GM18526 (cell line): ENCODE data around the gene LIPC.

Experiments used
- POLR2A ChIP-seq: IDR thresholded peaks from 3 replicates; pipeline ENCODE4 v1.6.1; 2011; ENCODE audit not compliant: insufficient read length; ENCODE audit errors: extremely low read depth

LIPC gene

DNA sequence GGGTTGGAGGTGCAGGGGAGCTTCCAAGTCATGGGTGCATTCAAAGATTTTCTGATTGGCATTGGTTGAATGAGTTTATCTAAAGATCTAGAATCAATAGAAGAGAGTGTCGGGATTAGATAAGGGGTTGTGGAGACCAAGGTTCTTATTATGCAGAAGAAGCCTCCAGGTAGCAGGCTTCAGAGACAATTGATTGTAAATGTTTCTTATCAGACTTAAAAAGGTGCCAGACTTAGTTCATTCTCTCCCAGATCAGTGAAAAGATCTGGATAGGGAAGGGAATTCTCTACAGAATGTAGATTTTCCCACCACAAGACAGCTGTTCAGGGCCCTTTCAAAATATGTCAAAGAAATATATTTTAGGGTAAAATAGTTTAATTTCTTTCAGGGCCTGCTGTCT lies 129.5 kb downstream of the LIPC start:
- TF ChIP-seq POLR2A = no peak

DNA sequence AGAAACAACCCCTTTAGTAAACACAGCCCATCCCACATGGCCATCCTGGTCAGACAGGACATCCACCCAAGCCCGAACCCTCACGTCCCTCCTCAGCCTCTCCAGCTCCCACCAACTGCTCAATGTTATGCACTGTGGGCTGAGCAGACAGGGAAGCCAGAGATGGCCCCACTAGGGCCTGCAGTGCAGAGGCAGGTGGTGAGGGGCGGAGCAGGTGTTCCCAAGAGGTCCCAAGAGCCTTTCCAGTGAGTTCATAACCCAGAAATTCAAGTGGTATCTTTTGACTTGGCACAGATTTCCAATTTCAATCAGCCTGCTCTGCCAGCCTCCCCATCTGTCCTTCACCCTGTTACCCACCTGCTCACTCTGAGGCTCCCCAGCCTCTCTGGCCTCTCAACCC lies 130.3 kb downstream of the LIPC start:
- no peak for TF ChIP-seq POLR2A

DNA sequence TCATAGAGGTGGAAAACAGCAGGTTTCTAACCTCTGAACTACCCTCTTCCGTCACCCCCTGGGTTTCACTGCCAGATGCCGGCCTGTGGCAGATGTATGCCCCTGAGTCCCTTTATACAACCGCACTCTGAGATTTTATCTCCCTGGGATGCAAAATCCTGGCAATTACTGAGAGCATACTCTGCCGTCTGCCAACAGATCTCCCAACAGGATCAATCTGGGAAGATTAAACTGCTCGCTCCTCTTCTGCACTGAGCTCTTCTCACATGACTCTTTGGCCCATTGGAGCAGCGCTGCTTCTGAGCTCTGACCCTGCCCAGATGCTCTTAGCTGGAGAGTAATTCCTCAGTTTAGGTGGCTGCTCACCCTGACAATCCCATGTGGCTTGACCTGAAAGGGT lies 133.2 kb downstream of the LIPC start:
- no peak for TF ChIP-seq POLR2A

DNA sequence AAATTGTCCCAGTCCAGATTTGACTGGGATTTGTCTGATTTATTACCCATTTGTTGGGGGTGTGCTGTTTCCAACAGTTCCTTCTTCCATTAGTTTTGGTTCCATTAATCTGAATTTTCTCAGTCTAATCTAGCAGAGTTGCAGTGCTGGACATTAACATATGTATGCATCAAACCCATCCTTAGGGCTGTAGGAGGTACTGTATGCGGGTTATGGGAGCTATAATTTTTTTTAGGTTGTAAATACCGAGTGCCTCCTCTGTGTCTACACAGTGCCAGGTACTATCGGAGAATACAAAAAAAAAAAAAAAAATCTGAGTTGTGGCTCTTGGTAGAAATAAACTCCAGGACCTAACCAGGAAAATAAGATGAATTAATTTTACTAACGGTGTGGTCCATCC lies 133.8 kb downstream of the LIPC start:
- no peak for TF ChIP-seq POLR2A

DNA sequence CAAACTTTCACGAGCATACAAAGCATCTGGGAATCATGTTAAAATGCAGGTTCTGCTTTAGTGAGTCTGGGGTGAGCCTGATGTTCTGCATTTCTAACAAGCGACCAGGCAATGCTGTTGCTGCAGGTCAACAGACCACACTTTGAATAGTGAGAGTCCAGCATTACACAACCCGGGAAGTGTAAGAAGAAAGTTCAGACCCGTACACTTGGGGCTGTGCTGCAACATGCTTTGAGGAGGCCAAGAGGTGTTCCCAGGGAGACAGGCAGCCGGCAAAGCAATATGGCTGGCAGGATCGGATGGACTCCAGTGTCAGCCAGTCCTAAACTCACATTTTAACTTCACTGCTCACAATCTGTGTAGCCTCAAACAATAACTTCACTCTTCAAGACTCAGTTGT lies 134.2 kb downstream of the LIPC start:
- no peak for TF ChIP-seq POLR2A

DNA sequence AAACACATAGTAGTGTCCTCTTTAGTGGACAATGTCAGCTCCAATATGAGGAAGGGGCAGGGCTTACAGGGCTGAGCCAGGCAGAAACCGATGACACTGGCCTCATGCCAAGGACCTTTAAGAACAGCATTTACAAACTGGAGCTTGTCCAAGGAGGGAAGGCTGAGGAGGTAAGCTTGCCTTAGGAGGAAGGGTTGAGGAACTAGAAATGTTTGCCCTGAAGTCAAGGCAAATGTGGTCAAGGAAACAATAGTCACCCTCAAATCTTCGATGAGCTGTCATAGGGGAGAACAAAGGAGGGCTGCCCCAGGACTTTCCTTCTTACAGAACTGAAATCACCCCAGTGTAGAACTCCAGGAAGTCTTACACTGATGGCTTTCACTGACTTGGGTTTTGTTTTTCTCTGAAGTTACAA lies 136.4 kb downstream of the LIPC start:
- no peak for TF ChIP-seq POLR2A

DNA sequence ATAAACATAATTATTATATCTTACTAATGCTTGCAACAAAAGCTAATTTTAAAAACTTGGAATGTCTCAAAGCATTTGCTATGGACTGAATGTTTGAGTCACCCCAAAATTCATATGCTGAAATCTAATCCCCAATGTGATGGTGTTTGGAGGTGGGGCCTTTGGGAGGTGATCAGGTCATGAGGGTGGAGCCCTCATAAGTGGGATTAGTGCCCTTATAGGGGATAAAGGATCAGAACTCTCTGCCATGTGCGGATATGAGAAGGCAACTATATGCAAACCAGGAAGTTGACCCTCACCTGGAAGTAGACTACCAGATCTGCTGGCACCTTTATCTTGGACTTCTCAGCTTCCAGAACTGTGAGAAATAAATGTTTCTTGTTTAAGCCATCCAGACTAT lies 137.7 kb downstream of the LIPC start:
- TF ChIP-seq POLR2A = no peak

DNA sequence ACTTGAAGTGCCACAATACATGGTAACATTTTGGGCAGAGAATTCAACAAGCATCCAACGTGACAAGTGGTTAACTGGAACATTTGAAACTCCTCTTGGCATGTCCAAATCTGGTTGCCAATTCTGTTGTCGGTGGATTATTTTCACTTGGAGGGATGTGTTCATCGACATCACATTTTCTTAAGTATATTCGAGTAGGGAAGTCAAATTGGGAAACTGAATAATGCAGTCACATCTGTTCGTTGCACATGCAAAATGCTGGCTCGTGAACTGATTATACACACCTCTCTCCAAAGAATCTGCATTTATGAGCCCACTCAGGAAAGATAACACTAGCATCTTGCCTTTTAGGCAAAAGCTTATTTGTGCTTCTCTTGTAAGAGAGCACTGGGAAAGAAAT lies 139.7 kb downstream of the LIPC start:
- TF ChIP-seq POLR2A = no peak

DNA sequence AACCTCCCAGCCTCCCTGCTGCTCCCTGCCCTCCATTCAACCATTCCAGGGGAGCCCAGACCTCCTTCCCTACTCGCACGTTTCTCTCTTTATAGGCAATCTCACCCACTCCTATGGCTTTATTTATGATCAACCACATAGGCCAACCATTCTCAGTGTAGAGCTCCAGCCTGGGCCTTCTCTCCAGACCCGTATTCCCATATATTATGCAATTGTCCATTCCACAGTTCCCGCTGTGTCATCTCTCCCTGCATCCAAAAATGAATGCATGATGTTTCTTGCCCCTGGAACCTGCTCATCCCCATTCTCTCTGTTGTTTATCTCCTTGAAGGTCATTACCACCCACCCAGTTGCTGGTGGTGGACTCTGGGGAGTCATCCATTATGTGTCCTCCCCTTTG lies 140.7 kb downstream of the LIPC start:
- TF ChIP-seq POLR2A = no peak

DNA sequence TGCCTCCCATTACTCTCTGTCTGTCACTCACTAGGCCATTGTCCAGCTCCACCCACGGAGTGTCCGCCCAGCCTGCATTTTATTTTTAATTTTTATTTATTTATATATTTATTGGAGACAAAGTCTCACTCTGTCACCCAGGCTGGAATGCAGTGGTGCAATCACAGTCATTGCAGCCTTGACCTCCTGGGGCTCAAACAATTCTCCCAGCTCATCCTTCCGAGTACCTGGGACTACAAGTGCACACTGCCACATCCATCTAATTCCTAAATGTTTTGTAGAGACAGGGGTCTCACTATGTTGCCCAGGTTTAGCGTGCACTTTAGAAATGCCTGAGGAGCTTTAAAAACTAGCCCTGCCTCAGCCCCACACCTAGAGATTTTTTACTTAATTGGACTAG lies 141.5 kb downstream of the LIPC start:
- TF ChIP-seq POLR2A = no peak

DNA sequence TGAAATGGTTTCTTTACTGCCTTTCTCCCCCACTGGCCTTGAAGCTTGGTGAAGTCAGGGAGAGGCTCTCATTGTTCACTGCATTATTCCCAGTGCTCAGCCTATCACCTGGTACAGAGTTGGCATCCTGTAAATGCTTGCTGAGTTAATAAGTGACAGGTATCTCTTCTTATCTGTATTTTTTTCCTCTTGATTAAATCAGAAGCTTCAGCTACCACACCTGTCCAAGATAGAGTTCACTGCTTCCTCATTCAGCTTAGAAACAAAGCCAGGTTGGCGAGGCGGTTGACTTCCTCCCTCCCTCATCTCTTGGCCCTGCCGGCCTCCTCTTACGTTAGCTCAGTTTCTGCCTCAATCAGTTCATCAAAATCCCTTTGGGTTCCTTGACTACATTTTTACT lies 142.8 kb downstream of the LIPC start:
- TF ChIP-seq POLR2A = no peak

DNA sequence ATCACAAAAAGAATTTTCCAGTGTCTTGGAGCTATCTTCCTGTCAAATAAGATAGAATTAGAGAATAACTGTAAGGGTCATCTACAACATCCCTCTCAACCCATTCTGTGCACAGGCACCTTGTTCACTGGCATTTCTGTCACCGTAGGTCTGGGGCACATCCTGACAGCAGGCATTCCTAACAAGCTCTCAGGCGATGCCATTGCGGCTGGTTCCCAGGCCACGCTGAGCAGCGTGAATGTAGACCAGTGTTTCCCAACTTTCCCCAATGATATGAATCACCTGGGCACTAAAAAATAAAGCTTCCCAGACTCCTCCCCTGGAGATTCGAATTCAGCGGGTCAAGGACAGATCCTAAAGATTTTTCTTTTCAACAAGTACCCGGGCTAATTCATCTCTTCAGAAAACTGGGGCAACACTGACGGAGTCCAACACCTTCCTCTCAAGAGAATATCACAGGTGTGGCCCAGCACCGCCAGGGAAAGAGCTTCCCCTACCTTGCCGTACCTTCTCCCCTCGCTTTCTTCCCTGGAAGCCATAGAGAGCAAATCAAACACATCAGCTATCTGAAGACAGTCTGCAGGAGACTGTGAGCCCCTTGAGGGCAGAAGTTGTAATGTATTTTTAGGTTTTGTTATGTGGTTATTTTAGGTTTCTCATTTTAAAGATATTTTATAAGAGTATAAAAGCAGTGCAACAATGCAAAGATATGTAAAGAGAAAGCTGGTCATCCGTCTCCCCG lies 143.4 kb downstream of the LIPC start:
- TF ChIP-seq POLR2A = no peak

DNA sequence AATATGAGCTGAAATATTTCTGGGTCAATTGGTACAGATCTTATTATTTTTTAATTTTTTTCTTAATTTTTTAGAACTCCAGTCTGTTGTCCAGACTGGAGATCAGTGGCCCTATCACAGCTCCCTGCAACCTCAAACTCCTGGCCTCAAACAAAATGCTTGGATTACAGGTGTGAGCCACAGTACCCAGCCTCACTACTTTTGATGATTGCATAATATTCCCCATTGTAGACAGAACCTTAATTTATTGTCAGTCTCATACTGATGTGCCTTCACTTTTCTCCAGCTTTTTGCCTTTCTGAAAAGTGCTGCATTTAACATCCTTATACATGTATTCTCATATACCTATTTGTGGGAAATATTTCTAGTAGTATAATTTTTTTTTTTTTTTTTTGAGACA lies 144.9 kb downstream of the LIPC start:
- no peak for TF ChIP-seq POLR2A

DNA sequence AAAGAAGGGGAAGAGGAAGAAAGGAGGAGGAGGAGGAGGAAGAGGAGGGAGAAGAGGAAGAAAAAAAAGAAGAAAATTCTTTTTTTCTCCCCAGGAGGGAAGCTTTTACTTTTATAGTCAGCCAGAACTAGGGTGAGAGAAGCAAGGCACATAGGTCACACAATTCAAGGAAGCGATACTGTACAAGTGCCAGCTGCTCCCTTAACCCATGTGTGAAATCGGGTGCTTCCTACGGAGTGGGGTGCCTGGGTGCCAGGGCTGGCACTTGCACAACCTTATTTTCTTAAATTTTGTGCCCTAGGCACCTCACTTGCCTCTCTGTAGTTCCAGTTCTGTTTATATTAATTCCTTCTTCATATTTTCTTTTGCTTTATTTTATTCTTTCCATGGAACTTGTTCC lies 150.4 kb downstream of the LIPC start:
- TF ChIP-seq POLR2A = no peak

DNA sequence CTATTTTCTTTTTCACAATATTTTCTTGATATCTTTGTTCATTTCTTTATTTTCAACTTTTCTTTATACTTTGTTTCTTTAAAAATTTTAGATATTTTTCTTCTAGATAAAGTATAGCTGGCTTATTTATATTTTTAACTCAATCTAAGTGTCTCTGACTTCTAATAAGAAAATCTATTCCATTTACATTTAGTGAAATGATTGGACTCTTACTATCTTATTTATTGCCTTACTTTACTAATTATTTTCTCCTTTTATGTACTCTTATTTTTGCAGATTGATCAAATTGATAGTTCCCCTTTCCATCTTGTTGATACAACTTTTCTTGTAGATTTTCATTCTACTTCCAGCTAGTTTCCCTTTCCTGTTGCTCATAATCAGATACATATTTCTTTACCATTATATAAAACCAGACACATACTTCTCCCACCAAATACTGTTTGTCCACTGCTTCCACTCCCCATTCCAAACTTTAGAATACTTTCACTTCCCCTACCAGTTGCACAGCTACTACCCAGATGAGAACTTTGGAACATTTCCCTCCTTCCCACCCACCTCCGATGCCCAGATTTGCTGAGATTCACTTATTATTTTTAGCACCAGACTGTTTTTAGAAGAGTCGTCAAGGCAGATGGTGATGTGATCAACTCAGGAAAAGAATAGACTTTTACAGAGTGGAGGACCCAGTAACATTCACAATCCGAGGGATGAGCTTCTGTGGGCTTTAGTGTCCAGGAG lies 151.5 kb downstream of the LIPC start:
- TF ChIP-seq POLR2A = no peak

DNA sequence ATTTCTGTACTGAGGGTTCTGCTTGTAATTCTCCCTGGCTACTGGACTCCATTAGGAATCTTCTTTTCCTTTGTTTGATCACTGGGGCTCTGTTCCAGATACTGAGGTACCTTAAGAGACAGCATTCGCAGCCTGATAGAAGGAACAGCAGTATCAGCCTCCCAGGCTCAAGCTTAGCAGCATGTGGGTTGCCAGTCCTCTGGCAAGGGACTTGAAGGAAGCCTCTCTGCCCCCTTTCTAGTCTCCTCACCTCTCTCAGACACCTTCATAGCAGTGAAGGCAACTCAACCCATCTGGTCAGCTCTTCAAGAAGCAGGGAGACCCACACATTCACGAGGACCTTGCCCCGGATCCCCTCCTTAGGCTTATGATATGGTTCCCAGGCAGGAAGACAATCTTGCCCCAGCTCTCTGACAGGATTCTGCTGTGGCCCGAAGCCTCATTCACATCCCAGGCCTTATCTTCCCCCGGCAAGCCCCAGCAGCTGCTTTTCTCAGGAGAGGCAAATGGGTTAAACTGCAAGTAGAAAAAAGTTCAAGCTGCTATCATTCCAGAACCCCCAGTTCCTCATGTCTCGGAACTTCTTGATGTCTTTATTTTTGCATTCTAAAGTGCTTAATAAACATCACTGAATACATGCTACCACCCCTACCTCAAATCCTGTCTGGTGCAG lies 153.1 kb downstream of the LIPC start:
- TF ChIP-seq POLR2A = no peak
